ENCODE results near the gene EGFR. TPM values are rescaled to one million over a fixed set of nuclear protein-coding genes. Genes with fewer than 3 reads are reported as not detected.

EGFR gene
- total RNA-seq, 1 donor from 2014 or later: 12.8 TPM

- no peaks in the 10 kb centered on the region for H3K27me3 Mint-ChIP-seq (ENCODE audit: unreplicated experiment)
- no peaks in the 10 kb centered on the region for H3K36me3 Mint-ChIP-seq (ENCODE audit: unreplicated experiment)
- H3K9me3 Mint-ChIP-seq (ENCODE audit: unreplicated experiment): no peaks in the 10 kb centered on the region
- no peak overlapping the region for H3K27ac Mint-ChIP-seq (ENCODE audit: unreplicated experiment)
- H3K4me3 Mint-ChIP-seq (ENCODE audit: unreplicated experiment): no peak overlapping the region
- no peak for DNase-seq
- H3K4me1 Mint-ChIP-seq (ENCODE audit: low read depth, unreplicated experiment): no peaks in the 10 kb centered on the region
- no peak for TF ChIP-seq CTCF (IDR thresholded peaks at IDR 0.05; ENCODE audit: partially characterized antibody, unreplicated experiment)
These were observed 23.0 kb upstream of the EGFR start for GRCh38 chr7:54995610-54996363.

DNA sequence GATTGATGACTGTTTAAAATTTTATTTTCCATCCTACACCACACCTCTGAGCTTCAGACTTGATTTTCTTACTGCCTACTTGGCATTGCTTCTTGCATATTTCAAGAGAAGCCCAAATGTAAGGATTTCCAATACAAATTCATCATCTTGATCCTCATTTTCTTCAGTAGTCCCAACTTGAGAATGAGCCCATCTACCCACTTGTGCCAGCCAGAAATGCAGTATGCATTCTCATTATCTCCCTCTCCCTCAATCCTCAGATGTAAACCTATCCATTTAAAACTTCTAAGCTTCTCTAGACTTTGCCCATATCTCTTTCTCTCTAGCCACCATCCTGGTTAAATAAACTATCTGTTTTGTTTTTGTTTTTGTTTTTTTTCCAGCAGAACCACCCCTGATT lies 22.4 kb upstream of the EGFR start:
- Mint-ChIP-seq H3K27ac (ENCODE audit: unreplicated experiment) (no peak overlapping the region), H3K9me3 (ENCODE audit: unreplicated experiment) (no peaks in the 10 kb centered on the region), H3K4me1 (ENCODE audit: low read depth, unreplicated experiment) (no peaks in the 10 kb centered on the region), H3K4me3 (ENCODE audit: unreplicated experiment) (no peak overlapping the region), H3K27me3 (ENCODE audit: unreplicated experiment) (no peaks in the 10 kb centered on the region), H3K36me3 (ENCODE audit: unreplicated experiment) (no peaks in the 10 kb centered on the region)
- no peak for DNase-seq
- no peak for TF ChIP-seq CTCF (IDR thresholded peaks at IDR 0.05; ENCODE audit: partially characterized antibody, unreplicated experiment)

DNA sequence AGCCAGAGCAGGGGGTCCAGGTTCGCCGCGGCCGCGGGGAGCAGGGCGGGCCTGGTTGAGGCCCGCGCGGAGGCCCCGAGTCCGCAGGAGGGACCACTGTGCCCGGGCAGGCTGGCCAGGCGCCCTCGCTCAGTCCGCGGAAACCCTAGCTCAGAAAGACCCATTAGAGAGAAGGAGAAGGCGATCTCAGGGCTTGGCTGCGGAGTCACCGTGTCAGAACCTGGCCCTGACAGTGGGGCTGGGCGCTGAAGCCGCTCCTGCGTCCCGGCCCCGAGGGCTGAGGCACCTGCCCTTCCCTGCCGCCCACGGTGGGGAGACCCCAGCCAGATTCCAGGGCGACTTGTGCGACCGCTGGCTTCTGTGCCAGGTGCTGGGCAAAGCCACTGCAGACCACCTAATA lies 14.2 kb upstream of the EGFR start:
- no peaks in the 10 kb centered on the region for H3K27me3 Mint-ChIP-seq (ENCODE audit: unreplicated experiment)
- H3K36me3 Mint-ChIP-seq (ENCODE audit: unreplicated experiment): no peaks in the 10 kb centered on the region
- H3K4me1 Mint-ChIP-seq (ENCODE audit: low read depth, unreplicated experiment): no peaks in the 10 kb centered on the region
- no peak overlapping the region for H3K4me3 Mint-ChIP-seq (ENCODE audit: unreplicated experiment)
- no peak overlapping the region for H3K27ac Mint-ChIP-seq (ENCODE audit: unreplicated experiment)
- H3K9me3 Mint-ChIP-seq (ENCODE audit: unreplicated experiment): peaks cover 3% of the 10 kb centered on the region
- TF ChIP-seq CTCF (IDR thresholded peaks at IDR 0.05; ENCODE audit: partially characterized antibody, unreplicated experiment): no peak
- DNase-seq: no peak

DNA sequence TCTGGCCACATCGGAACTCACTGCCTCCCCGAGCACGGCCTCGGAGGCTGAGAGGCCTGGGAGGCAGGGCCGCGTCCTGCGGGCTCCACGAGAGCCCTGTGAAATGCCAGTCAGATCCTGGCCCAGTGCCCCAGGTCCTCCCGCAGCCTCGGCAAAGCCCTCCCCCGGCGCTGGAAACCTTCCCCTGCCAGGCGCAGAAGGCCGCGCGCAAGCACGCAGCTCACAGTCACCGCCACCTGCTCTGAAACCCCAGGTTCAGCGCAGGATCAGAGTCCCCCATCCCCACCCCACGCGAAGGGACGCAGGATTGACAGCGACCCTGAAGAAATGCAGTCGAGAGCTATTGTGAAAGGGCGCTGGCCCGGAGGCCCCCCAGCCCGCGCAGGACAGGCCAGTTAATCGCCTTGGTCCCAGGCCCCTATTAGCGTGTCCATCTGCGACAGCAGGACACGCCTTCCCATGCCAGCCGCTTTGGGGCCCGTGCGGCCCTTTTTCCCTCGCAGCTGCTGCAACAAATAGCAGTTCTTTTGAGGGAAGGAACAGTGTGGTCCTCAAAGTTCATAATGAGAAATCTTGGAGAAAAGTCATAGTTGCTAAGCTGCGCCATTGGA lies 13.5 kb upstream of the EGFR start:
- no peaks in the 10 kb centered on the region for H3K4me1 Mint-ChIP-seq (ENCODE audit: low read depth, unreplicated experiment)
- no peaks in the 10 kb centered on the region for H3K36me3 Mint-ChIP-seq (ENCODE audit: unreplicated experiment)
- TF ChIP-seq CTCF (IDR thresholded peaks at IDR 0.05; ENCODE audit: partially characterized antibody, unreplicated experiment): no peak
- H3K9me3 Mint-ChIP-seq (ENCODE audit: unreplicated experiment): peaks cover 3% of the 10 kb centered on the region
- no peak overlapping the region for H3K27ac Mint-ChIP-seq (ENCODE audit: unreplicated experiment)
- no peak for DNase-seq
- no peaks in the 10 kb centered on the region for H3K27me3 Mint-ChIP-seq (ENCODE audit: unreplicated experiment)
- no peak overlapping the region for H3K4me3 Mint-ChIP-seq (ENCODE audit: unreplicated experiment)

DNA sequence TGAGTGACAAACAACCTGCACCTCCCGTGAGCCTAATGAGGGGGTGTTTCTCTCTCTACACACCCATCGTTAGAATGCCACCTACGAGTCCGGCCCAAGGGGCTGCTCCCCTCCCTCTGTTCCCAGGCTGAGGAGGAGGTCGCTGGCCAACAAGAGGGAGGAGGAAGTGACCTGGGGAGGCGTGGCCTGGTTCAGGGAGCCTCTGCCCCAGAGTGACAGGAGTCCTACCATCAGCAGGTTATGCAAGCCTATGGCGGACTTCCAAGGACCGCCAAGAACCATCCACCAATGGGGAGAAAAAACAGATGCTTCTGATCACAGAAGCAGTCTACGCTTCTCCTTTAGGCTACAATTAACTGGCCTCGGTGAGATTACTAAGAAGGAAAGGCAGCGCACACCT lies 12.3 kb upstream of the EGFR start:
- no peak for DNase-seq
- Mint-ChIP-seq H3K27ac (ENCODE audit: unreplicated experiment) (no peak overlapping the region), H3K4me1 (ENCODE audit: low read depth, unreplicated experiment) (no peaks in the 10 kb centered on the region), H3K27me3 (ENCODE audit: unreplicated experiment) (no peaks in the 10 kb centered on the region), H3K4me3 (ENCODE audit: unreplicated experiment) (no peak overlapping the region), H3K9me3 (ENCODE audit: unreplicated experiment) (peaks cover 3% of the 10 kb centered on the region), H3K36me3 (ENCODE audit: unreplicated experiment) (no peaks in the 10 kb centered on the region)
- no peak for TF ChIP-seq CTCF (IDR thresholded peaks at IDR 0.05; ENCODE audit: partially characterized antibody, unreplicated experiment)
